Stomach smooth muscle (tissue), 2 donors: ENCODE results near the gene MMP2.

ENCODE experiments used
- H3K27ac ChIP-seq: one replicate; pipeline ENCODE4 v1.7.0; 2013; ENCODE audit warnings: mild to moderate bottlenecking, low read length, inconsistent platforms
- H3K27me3 ChIP-seq, 2 donors: one replicate each; pipeline ENCODE4 v1.7.0; 2013; ENCODE audit warnings: low read length in 2 of 2; ENCODE audit not compliant: insufficient read depth in 2 of 2, control insufficient read depth in 1 of 2
- H3K36me3 ChIP-seq, 2 donors: one replicate each; pipeline ENCODE4 v1.7.0; 2013; ENCODE audit warnings: low read length in 2 of 2; ENCODE audit not compliant: control insufficient read depth in 2 of 2, insufficient read depth in 2 of 2
- H3K4me1 ChIP-seq: one replicate; pipeline ENCODE4 v1.7.0; 2013; ENCODE audit warnings: low read length; ENCODE audit not compliant: control insufficient read depth, insufficient read depth
- H3K4me3 ChIP-seq, 2 donors: one replicate each; pipeline ENCODE4 v1.7.0; 2013; ENCODE audit warnings: low read length in 2 of 2
- H3K9ac ChIP-seq, 2 donors: one replicate each; pipeline ENCODE4 v1.7.0; 2013; ENCODE audit warnings: low read length in 2 of 2, mild to moderate bottlenecking in 1 of 2
- H3K9me3 ChIP-seq, 2 donors: one replicate each; pipeline ENCODE4 v1.7.0; 2013; ENCODE audit warnings: low read length in 2 of 2; ENCODE audit not compliant: control insufficient read depth in 2 of 2
- donor health status: healthy.
- donor health status: Pancreatic carcinoma.

Gene MMP2

DNA sequence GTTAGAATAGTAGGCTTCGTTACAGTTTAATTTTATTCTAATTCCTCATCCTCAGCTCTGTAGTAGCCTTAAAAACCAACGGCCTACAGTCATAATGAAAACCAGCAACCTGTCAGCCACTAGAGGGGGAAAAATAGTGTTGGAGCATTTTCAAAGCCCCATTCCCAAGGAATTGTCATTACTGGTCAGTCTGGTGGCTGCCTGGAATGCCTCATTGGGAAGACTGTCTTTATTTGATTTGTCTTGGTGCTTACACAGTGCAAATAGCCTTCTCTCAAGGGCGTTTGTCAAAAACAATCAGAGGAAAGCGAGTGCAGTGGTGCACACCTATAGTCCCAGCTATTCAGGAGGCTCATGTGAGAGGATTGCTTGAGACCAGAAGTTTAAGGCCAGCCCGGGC, 34.6 kb downstream of the MMP2 start:
- no peaks in the 10 kb centered on the region for H3K36me3 ChIP-seq
- H3K9me3 ChIP-seq: peaks cover 0 to 5% of the 10 kb centered on the region in 2 donors
- peaks cover 0 to 11% of the 10 kb centered on the region in 2 donors for H3K27me3 ChIP-seq
- H3K4me1 ChIP-seq: peaks cover 2% of the 10 kb centered on the region
- no peak overlapping the region for H3K4me3 ChIP-seq
- H3K27ac ChIP-seq: no peak overlapping the region
- H3K9ac ChIP-seq: no peak overlapping the region

DNA sequence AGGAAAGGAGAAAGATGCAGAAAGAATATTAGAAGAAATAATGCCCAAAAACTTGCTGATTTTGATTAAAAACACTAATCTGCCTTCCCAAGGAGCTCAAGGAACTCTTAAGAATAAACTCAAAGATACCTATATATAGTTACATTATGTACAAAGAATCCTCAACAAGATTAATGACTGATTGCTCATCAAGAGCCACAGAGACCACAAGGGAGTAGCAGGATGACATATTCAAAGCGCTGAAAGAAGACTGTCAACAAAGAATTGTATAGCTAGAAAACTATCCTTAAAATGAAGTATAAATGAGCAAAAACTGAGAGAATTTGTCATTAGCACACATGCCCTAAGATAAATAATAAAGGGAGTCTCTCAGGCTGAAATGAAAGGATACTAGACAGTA, 36.1 kb downstream of the MMP2 start:
- Histone ChIP-seq H3K4me1 (no peaks in the 10 kb centered on the region), H3K4me3 (no peak overlapping the region), H3K9me3 (peaks cover 0 to 5% of the 10 kb centered on the region in 2 donors), H3K9ac (no peak overlapping the region), H3K27me3 (peaks cover 0 to under 1% of the 10 kb centered on the region in 2 donors), H3K27ac (no peak overlapping the region), H3K36me3 (no peaks in the 10 kb centered on the region)

DNA sequence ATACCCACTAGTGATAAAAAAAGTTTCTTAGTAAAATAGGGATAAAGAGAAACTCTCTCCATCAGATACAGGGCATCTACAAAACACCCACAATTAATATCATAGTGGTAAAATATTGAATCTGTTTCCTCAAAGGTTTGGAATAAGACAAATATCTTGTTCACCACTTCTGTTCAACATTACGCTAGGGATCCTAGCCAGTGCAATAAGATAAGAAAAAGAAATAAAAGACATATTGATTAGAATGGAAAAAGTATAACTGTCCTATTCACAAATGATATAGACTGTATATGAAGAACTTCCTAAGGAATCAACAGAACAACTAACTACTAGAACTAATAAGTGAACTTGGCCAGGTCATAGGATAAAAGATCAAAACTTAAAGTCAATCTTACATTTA, 42.8 kb downstream of the MMP2 start:
- H3K9ac ChIP-seq: no peak overlapping the region
- H3K4me3 ChIP-seq: no peak overlapping the region
- H3K27me3 ChIP-seq: no peaks in the 10 kb centered on the region
- no peaks in the 10 kb centered on the region for H3K36me3 ChIP-seq
- H3K9me3 ChIP-seq: no peaks in the 10 kb centered on the region
- H3K27ac ChIP-seq: no peak overlapping the region
- H3K4me1 ChIP-seq: no peaks in the 10 kb centered on the region

DNA sequence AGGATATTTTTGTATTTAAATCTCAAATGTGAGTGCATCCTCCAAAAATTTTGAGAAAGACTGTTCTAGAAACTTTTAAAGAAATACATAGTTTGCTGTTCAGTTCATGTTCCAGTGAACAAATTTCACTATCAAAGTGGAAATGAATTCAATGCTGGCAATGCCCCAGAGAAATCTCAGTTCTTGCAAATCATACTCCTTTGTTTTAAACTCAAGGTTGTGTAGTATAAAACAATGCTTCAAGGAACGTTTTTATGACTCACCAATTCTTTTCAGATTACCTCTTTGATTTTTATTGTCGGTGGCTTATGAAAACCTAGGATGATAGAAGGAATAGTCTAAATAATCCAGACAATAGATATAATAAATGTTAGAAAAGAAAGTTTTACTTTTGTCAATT, 47.4 kb downstream of the MMP2 start:
- no peaks in the 10 kb centered on the region for H3K4me1 ChIP-seq
- H3K9ac ChIP-seq: no peak overlapping the region
- H3K27me3 ChIP-seq: no peaks in the 10 kb centered on the region
- H3K27ac ChIP-seq: no peak overlapping the region
- no peaks in the 10 kb centered on the region for H3K36me3 ChIP-seq
- H3K4me3 ChIP-seq: no peak overlapping the region
- H3K9me3 ChIP-seq: no peaks in the 10 kb centered on the region

DNA sequence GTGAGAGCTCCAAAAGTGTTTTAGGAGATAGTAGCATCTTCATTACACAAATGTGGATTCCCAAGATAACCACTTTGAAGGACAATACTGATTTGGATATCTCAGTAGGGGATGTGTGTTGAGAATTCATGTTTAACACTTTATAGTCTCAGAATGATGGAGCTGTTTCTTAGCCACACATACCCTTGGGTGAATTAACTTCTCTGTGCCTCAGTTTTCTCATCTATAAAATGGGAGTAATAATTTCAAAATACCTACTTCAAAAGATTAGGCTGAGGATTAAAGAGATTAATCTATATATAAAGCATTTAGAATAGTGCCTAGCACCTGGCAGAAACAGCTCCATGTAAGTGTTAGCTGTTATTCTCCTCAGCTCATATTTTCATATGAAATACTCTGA, 48.9 kb downstream of the MMP2 start:
- no peaks in the 10 kb centered on the region for H3K9me3 ChIP-seq
- no peaks in the 10 kb centered on the region for H3K27me3 ChIP-seq
- H3K4me1 ChIP-seq: no peaks in the 10 kb centered on the region
- no peak overlapping the region for H3K27ac ChIP-seq
- H3K36me3 ChIP-seq: no peaks in the 10 kb centered on the region
- H3K9ac ChIP-seq: no peak overlapping the region
- no peak overlapping the region for H3K4me3 ChIP-seq

DNA sequence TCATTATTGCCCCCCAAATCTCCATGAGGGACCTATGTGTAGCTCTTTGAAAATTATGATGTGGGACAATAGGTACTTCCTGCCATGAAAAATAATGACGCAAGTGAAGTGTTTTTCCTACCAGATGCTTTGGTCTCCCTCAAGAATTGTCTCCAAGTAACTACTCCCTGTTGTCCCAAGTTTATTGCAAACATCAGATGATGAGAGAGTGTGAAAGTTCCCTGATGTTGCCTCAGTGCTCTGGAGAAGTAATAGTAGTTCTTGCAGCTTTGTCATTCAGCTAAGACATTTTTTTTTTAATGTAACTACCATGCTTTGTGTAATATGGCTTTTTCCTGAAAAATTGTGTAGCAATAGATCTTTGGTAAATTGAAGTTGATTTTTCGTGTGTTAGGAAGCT, 50.0 kb downstream of the MMP2 start:
- Histone ChIP-seq H3K27ac (no peak overlapping the region), H3K4me3 (no peak overlapping the region), H3K27me3 (no peaks in the 10 kb centered on the region), H3K9me3 (no peaks in the 10 kb centered on the region), H3K36me3 (no peaks in the 10 kb centered on the region), H3K9ac (no peak overlapping the region), H3K4me1 (no peaks in the 10 kb centered on the region)

DNA sequence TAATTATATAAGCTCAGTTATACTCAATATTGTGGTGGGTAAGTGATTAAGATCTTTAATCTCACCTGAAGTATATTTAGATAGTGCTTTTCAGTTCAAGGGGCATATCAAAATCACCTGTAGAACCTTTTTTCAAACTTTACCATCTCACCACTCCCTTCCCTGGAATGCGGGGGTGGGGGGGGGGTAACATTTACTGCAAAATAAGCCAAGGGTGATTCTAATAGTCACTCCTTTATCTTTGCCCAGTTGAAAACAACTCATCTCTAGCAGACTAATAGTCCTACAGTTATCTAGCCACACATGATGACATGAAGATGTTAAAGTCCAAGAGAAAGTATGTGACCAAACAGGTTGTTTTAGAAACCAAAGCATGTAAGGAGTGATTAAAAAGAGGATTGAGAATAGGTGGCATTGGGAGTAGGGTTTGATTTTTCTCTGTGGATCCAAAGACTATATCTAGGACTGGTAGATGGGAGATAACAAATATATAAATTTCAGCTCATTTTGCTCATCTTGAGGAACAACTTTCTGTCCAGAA, 51.4 kb downstream of the MMP2 start:
- Histone ChIP-seq H3K27me3 (no peaks in the 10 kb centered on the region), H3K4me3 (no peak overlapping the region), H3K9ac (no peak overlapping the region), H3K9me3 (no peaks in the 10 kb centered on the region), H3K36me3 (no peaks in the 10 kb centered on the region), H3K27ac (no peak overlapping the region), H3K4me1 (no peaks in the 10 kb centered on the region)

DNA sequence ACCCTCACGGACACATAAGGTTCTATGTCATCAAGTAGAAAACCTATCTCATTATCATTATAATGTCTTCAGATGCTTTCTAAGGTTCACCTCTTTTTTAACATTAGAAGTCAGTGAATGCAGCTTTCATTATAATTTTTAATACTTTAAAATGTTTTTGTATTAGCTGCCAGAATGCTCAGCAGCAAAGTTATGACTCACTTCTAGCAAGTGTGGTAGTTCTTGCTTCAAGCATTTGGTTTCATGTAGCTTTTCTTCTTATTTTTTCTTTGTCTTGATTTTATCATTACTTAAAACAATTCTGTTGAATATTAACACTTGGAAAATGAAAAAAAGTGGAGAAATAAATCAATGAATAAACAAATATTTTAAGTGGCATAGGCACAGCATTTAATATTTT, 53.2 kb downstream of the MMP2 start:
- Histone ChIP-seq H3K27ac (no peak overlapping the region), H3K36me3 (no peaks in the 10 kb centered on the region), H3K27me3 (no peaks in the 10 kb centered on the region), H3K9me3 (no peaks in the 10 kb centered on the region), H3K4me1 (no peaks in the 10 kb centered on the region), H3K4me3 (no peak overlapping the region), H3K9ac (no peak overlapping the region)

DNA sequence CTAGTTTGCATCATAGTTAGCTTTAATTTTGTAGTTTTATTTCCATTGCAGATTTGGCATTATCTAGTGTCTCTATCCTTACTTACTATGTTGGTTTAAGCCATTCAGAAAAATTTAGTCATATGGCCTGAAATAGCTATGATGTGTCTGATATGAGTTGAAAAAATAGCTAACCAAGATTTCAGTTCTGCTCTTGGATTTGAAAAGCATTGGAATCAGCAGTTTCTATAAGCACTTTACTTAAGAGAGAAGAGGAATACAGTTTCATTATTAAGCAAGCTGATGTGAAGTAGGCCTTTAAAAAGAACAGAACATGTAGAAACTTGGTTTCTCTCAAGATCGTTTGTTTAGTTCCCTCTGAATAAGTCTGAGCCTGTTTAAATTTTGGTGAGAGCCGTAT, 55.8 kb downstream of the MMP2 start:
- H3K9ac ChIP-seq: no peak overlapping the region
- no peaks in the 10 kb centered on the region for H3K9me3 ChIP-seq
- H3K4me1 ChIP-seq: no peaks in the 10 kb centered on the region
- no peak overlapping the region for H3K4me3 ChIP-seq
- no peaks in the 10 kb centered on the region for H3K36me3 ChIP-seq
- no peak overlapping the region for H3K27ac ChIP-seq
- H3K27me3 ChIP-seq: no peaks in the 10 kb centered on the region

DNA sequence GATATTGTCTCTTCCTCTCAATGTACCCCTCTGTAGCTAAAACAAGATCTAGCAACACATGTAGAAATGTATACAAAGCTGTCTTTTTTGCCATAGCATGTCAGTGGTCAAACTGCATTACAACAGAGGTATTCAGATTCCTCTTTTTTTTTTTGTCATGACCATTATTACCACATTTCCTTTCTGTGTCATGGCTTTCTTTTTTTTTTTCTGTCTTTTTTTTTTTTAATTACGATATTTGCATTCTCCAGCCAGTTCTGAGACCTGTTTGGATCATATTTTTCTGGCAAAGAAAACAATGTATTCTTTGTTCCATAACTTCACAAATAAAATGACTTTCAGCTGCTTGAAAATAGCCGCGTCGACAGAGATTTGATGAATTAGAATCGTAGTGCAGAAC, 60.1 kb downstream of the MMP2 start:
- Histone ChIP-seq H3K9me3 (no peaks in the 10 kb centered on the region), H3K4me1 (peaks cover 3% of the 10 kb centered on the region), H3K27ac (no peak overlapping the region), H3K4me3 (no peak overlapping the region), H3K9ac (no peak overlapping the region), H3K27me3 (no peaks in the 10 kb centered on the region), H3K36me3 (no peaks in the 10 kb centered on the region)

DNA sequence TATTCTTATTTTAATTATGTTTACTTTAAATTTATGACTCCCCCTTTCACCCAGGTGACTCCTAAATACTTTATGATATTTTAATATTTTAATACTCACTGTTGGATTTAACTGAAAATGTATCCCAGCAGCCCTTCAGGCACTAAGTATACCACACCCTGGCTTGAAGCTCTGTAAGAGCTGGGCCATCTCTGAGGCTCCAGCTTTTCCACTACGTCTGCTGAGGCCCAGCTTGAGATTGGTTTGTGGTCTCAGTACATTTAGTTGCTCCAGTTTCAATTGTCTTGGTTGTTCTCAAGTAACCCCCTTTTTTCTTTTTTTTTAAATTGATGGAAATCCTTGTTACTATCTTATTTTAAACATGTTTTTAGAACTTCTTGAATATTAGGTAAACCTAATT, 60.5 kb downstream of the MMP2 start:
- H3K4me1 ChIP-seq: peaks cover 3% of the 10 kb centered on the region
- no peak overlapping the region for H3K4me3 ChIP-seq
- H3K27me3 ChIP-seq: no peaks in the 10 kb centered on the region
- no peak overlapping the region for H3K9ac ChIP-seq
- no peak overlapping the region for H3K27ac ChIP-seq
- H3K9me3 ChIP-seq: no peaks in the 10 kb centered on the region
- H3K36me3 ChIP-seq: no peaks in the 10 kb centered on the region
